Tibial artery (tissue), 4 donors: ENCODE data around the gene MYO7B.
A peak's percentile ranks its signal among the peaks of the same experiment; 100 is the strongest.

Experiments used
- DNase-seq, 2 donors: peaks; one replicate each; pipeline ENCODE4 v3.0.0-alpha.2; 2019
- H3K27ac ChIP-seq, 2 donors: fragments of 200-600 bp; sonication (generic) in 1 of 2; 1 replicate in 1 of 2; 2 replicates in 1 of 2; pipeline ENCODE4 v1.5.1; 2018 to 2019; ENCODE audit warnings: mild to moderate bottlenecking in 1 of 2
- H3K27me3 ChIP-seq, 2 donors: fragments of 200-600 bp; sonication (generic) in 1 of 2; one replicate each; pipeline versions ENCODE4 v1.5.1 to v1.6.0; 2016 to 2019
- H3K36me3 ChIP-seq, 3 donors: fragments of 200-600 bp; sonication (generic) in 2 of 3; one replicate each; pipeline ENCODE4 v1.5.1; 2016 to 2019; ENCODE audit warnings: mild to moderate bottlenecking in 2 of 3
- H3K4me1 ChIP-seq, 4 donors: fragments of 200-600 bp; sonication (generic) in 2 of 4; 1 replicate in 3 of 4; 2 replicates in 1 of 4; pipeline ENCODE4 v1.5.1; 2016 to 2019
- H3K4me3 ChIP-seq, 2 donors: fragments of 200-600 bp; sonication (generic) in 1 of 2; 1 replicate in 1 of 2; 2 replicates in 1 of 2; pipeline ENCODE4 v1.5.1; 2018 to 2019; ENCODE audit warnings: mild to moderate bottlenecking in 2 of 2
- H3K9me3 ChIP-seq, 3 donors: fragments of 200-600 bp; sonication (generic) in 1 of 3; one replicate each; pipeline ENCODE4 v1.5.1; 2016 to 2019
- CTCF ChIP-seq, 2 experiments: fragments of 200-600 bp in 1 of 2; fragments of 450-650 bp in 1 of 2; IDR thresholded peaks; one replicate each; pipeline ENCODE4 v1.5.1; 2017 to 2019; ENCODE audit warnings: antibody characterized with exemption in 2 of 2, mild to moderate bottlenecking in 1 of 2, moderate library complexity in 1 of 2
- intact Hi-C: fragments of 100-400 bp; cut with DNase I; formaldehyde crosslinking; loops from one replicate; pipeline ENCODE4 v1.15.0; 2023; ENCODE audit warnings: low total_unique reads

Gene MYO7B

DNA sequence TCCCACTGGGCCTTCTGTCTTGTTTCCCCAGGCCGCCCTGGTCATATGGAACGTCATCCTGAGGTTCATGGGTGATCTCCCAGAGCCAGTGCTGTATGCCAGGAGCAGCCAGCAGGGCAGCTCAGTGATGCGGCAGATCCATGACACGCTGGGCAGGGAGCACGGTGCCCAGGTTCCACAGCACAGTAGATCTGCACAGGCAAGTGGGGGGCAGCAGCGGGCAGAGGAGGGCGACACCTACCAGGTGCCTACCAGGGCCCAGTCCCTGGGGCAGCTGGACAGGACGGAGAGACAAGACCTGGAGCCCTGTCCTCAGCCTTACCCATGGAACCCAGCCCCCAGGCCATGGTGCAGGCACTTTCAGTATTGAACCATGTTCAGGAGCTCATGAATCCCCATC is 74.3 kb downstream of the MYO7B start:
- Histone ChIP-seq H3K9me3 (peaks cover 0 to 30% (median 15%) of the 10 kb centered on the region in 3 donors), H3K27me3 (no peaks in the 10 kb centered on the region), H3K27ac (no peak overlapping the region), H3K36me3 (no peaks in the 10 kb centered on the region), H3K4me1 (no peaks in the 10 kb centered on the region), H3K4me3 (no peak overlapping the region)
- intact Hi-C loops = no loop called here
- DNase-seq = no peak
- TF ChIP-seq CTCF (IDR thresholded peaks at IDR 0.05) = no peak

DNA sequence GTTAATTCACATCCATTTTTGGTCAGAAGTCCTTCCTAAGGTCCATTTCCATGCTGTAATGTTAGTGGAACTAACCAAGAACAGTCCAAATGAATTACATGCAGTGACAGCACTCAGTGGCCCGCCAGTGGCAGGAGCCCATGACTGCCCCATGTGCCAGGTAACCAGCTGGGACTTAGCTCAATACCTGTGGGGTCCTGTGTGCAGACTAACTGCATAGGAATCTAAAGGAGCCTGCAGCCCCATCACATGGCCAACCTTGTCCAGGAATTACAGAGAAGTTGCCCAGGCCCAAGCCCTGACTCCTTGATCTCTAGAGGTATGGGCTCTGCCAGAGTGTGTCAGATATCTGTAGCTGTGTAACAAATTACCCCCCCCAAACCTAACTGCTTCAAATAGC is 75.1 kb downstream of the MYO7B start:
- H3K9me3 ChIP-seq = peaks cover 0 to 30% (median 15%) of the 10 kb centered on the region in 3 donors
- H3K36me3 ChIP-seq = no peaks in the 10 kb centered on the region
- TF ChIP-seq CTCF (IDR thresholded peaks at IDR 0.05) = no peak
- intact Hi-C loops = no loop called here
- no peak for DNase-seq
- H3K4me3 ChIP-seq = no peak overlapping the region
- H3K27me3 ChIP-seq = no peaks in the 10 kb centered on the region
- H3K4me1 ChIP-seq = no peaks in the 10 kb centered on the region
- H3K27ac ChIP-seq = no peak overlapping the region

DNA sequence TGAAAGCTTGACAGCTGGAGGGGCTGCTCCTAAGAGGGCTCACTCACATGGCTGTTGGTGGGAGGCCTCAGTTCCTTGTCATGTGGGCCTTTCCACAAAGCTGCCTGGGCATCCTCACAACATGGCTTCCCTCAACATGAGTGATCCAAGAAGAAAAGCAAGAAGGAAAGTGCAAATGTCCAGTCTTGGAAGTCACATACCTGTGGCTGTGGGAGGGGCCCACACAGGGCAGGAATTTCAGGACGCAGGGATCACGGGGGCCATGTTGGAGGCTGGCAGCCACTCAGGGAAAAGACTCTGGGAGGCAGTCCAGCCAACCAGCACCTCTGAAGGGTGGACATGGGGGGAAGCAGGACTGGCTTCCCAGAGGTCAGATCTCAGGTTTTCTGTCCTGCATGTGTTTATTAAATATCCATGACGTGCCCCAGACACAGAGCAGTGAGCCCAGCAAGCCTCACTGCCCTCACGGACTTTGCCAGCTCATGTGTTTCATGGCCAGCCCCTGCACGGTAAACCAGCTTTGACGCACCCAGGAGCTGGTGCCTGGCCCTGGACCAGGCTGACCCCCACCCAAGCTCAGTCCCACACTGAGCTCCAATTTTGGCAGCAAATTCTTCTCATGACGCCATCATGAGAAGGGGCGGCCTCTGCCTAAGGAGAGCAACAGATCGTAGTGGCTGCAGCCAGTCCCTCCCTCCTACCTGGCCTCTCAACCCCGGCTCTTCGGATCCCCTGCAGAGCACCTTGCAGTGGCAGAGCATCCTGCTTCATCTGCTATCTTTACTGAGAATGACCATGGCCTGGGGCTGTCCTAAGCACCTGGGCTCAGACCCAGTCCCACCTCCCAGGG is 75.8 kb downstream of the MYO7B start:
- no peak overlapping the region for H3K27ac ChIP-seq
- no peak for TF ChIP-seq CTCF (IDR thresholded peaks at IDR 0.05)
- H3K36me3 ChIP-seq = no peaks in the 10 kb centered on the region
- no peaks in the 10 kb centered on the region for H3K4me1 ChIP-seq
- no peak overlapping the region for H3K4me3 ChIP-seq
- H3K27me3 ChIP-seq = no peaks in the 10 kb centered on the region
- intact Hi-C loops = no loop called here
- peaks cover 0 to 30% (median 15%) of the 10 kb centered on the region in 3 donors for H3K9me3 ChIP-seq
- peak in 1 of 2 donors; percentile 52 for DNase-seq

GRCh38 chr2:127612111-127612822 is 76.8 kb downstream of the MYO7B start:
- Histone ChIP-seq H3K27me3 (no peaks in the 10 kb centered on the region), H3K4me3 (no peak overlapping the region), H3K27ac (no peak overlapping the region), H3K9me3 (peaks cover 0 to 30% (median 15%) of the 10 kb centered on the region in 3 donors), H3K36me3 (no peaks in the 10 kb centered on the region), H3K4me1 (no peaks in the 10 kb centered on the region)
- TF ChIP-seq CTCF (IDR thresholded peaks at IDR 0.05) = no peak
- peak in 1 of 2 donors; percentile 44 for DNase-seq
- intact Hi-C loops = no loop called here

DNA sequence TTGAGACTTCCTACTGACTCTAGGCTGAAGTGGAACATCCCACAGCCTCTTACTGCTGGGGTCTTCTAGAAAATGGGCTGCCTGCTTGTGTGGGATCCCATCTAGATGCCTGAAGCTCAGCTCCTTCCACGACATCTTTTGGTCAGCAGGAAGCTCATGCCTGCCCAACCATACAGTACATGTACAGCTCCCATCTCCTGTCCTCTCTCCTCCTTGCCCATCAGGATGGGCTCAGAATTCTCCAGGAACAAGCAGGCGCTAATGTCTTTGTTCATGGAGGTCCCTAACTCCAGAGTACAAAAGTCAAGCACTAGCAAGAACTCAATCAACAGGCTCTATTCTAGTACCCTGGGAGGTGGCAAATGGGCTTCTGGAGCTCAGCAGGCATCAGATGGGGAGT is 78.8 kb downstream of the MYO7B start:
- H3K4me3 ChIP-seq = no peak overlapping the region
- H3K9me3 ChIP-seq = peaks cover 0 to 30% (median 15%) of the 10 kb centered on the region in 3 donors
- H3K27ac ChIP-seq = no peak overlapping the region
- H3K4me1 ChIP-seq = no peaks in the 10 kb centered on the region
- intact Hi-C loops = no loop called here
- TF ChIP-seq CTCF (IDR thresholded peaks at IDR 0.05) = no peak
- no peaks in the 10 kb centered on the region for H3K36me3 ChIP-seq
- H3K27me3 ChIP-seq = no peaks in the 10 kb centered on the region
- DNase-seq = no peak
